ENCODE results near the gene FEN1. TPM values are rescaled to one million over a fixed set of nuclear protein-coding genes. Genes with fewer than 3 reads are reported as not detected.

Gene FEN1, protein sequence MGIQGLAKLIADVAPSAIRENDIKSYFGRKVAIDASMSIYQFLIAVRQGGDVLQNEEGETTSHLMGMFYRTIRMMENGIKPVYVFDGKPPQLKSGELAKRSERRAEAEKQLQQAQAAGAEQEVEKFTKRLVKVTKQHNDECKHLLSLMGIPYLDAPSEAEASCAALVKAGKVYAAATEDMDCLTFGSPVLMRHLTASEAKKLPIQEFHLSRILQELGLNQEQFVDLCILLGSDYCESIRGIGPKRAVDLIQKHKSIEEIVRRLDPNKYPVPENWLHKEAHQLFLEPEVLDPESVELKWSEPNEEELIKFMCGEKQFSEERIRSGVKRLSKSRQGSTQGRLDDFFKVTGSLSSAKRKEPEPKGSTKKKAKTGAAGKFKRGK
- 31.3 and 32.9 TPM in 2 replicates for total RNA-seq

DNA sequence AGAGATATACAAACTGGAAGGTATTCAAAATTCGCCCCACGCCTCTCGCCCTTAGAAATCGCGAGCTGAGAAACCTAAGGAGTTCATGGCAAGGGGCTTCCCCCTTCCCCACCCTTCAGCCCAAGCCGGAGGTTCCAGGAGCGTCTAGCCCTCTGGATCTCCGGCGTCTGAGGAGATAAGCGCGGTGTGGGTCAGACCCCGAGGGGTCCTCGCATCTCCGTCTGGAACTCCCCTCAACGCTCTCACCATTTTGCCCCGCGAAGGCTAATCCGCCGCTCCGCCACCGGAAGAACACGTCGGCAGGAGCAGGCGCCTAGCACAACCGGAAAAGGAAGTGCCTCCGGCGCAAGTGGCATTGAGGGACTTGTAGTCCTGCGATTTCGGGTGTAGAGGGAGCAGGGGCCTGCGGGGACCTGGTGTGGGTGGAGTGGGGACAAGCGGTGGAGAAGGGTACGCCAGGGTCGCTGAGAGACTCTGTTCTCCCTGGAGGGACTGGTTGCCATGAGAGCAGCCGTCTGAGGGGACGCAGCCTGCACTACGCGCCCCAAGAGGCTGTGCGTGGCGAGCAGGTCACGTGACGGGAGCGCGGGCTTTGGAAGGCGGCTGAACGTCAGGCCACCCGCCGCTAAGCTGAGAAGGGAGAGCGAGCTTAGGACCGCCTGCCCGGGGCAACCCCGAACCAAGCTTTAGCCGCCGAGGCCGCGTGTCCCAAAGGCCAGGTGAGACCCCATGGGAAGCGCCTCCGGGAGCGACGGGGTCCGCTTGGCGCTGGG lies at the start of gene FEN1, which contains the start of gene TMEM258:
FEN1 (plus strand) TSS at position 602 of the 773 bp plus-strand sequence. CDS start 2,451 bp downstream, outside the sequence.
TMEM258 (minus strand) TSS at position 290 of the 773 bp plus-strand sequence; CDS start at position 249, 41 bp downstream.
- TF ChIP-seq, protein P1, sequence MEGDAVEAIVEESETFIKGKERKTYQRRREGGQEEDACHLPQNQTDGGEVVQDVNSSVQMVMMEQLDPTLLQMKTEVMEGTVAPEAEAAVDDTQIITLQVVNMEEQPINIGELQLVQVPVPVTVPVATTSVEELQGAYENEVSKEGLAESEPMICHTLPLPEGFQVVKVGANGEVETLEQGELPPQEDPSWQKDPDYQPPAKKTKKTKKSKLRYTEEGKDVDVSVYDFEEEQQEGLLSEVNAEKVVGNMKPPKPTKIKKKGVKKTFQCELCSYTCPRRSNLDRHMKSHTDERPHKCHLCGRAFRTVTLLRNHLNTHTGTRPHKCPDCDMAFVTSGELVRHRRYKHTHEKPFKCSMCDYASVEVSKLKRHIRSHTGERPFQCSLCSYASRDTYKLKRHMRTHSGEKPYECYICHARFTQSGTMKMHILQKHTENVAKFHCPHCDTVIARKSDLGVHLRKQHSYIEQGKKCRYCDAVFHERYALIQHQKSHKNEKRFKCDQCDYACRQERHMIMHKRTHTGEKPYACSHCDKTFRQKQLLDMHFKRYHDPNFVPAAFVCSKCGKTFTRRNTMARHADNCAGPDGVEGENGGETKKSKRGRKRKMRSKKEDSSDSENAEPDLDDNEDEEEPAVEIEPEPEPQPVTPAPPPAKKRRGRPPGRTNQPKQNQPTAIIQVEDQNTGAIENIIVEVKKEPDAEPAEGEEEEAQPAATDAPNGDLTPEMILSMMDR (IDR thresholded peaks at IDR 0.05; ENCODE audit: insufficient read depth, low read length, poor library complexity, severe bottlenecking), result no peak
- peaks cover 6% of the 10 kb centered on the region for H3K36me3 ChIP-seq (ENCODE audit: control insufficient read depth, insufficient read depth, low read length)
- H3K27me3 ChIP-seq (ENCODE audit: control insufficient read depth, insufficient read depth, low read length), result no peaks in the 10 kb centered on the region
- H3K4me3 ChIP-seq (ENCODE audit: low read depth, low read length), result peak within 1 kb of the TSS; percentile 63
- peak; percentile 84 for DNase-seq (ENCODE audit: low read depth)

DNA sequence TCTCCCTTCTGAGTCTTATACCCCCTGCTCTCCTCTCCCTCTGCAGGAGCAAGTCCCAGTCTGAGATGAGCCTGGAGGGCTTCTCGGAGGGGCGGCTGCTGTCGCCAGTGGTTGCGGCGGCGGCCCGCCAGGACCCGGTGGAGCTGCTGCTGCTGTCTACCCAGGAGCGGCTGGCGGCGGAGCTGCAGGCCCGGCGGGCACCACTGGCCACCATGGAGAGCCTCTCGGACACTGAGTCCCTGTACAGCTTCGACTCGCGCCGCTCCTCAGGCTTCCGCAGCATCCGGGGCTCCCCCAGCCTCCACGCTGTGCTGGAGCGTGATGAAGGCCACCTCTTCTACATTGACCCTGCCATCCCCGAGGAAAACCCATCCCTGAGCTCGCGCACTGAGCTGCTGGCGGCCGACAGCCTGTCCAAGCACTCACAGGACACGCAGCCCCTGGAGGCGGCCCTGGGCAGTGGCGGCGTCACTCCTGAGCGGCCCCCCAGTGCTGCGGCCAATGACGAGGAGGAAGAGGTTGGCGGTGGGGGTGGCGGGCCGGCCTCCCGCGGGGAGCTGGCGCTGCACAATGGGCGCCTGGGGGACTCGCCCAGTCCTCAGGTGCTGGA lies 49.1 kb upstream of the FEN1 start:
- Histone ChIP-seq H3K36me3 (ENCODE audit: control insufficient read depth, insufficient read depth, low read length) (no peaks in the 10 kb centered on the region), H3K4me3 (ENCODE audit: low read depth, low read length) (no peak overlapping the region), H3K27me3 (ENCODE audit: control insufficient read depth, insufficient read depth, low read length) (no peaks in the 10 kb centered on the region)
- TF ChIP-seq, protein P1 (IDR thresholded peaks at IDR 0.05; ENCODE audit: insufficient read depth, low read length, poor library complexity, severe bottlenecking), result no peak
- DNase-seq (ENCODE audit: low read depth), result no peak

DNA sequence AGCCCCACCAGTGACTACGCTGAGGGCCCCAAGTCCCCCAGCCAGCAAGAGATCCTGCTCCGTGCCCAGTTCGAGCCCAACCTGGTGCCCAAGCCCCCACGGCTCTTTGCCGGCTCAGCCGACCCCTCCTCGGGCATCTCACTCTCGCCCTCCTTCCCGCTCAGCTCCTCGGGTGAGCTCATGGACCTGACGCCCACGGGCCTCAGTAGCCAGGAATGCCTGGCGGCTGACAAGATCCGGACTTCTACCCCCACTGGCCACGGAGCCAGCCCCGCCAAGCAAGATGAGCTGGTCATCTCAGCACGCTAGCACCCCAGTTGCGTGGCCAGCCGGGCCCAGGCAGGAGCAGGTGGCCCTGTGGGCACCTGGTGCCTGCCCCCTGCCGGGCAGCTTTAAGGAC lies 48.5 kb upstream of the FEN1 start:
- Histone ChIP-seq H3K4me3 (ENCODE audit: low read depth, low read length) (no peak overlapping the region), H3K36me3 (ENCODE audit: control insufficient read depth, insufficient read depth, low read length) (no peaks in the 10 kb centered on the region), H3K27me3 (ENCODE audit: control insufficient read depth, insufficient read depth, low read length) (no peaks in the 10 kb centered on the region)
- no peak for DNase-seq (ENCODE audit: low read depth)
- TF ChIP-seq, protein P1 (IDR thresholded peaks at IDR 0.05; ENCODE audit: insufficient read depth, low read length, poor library complexity, severe bottlenecking), result no peak

DNA sequence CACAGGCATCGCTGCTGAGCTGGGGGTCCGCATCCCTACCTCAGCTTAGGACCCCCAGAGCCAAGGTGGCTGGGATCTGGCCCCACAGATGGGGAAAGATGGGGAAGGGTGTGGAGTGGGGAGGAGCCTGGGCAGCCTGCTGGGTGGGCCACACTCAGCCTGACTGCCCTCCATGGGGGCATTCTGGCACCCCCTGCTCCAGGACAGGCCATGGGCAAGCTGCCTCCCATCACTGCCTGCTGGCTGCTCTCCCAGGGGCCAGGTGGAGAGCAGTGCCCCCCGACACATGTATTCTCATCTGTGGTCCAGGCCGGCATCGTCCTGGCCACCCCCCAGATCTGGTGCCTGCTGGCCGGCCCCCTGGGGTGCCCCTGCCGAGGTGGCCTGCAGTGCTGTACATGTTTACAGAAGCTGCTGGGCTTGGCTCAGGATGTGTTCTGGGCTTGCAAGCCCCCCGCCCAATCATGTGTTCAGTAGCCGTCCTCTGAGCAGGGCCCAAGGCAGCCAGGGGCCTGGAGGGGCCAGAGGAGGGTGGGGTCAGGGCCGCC lies 48.0 kb upstream of the FEN1 start:
- no peaks in the 10 kb centered on the region for H3K27me3 ChIP-seq (ENCODE audit: control insufficient read depth, insufficient read depth, low read length)
- no peak overlapping the region for H3K4me3 ChIP-seq (ENCODE audit: low read depth, low read length)
- DNase-seq (ENCODE audit: low read depth), result no peak
- TF ChIP-seq, protein P1 (IDR thresholded peaks at IDR 0.05; ENCODE audit: insufficient read depth, low read length, poor library complexity, severe bottlenecking), result no peak
- no peaks in the 10 kb centered on the region for H3K36me3 ChIP-seq (ENCODE audit: control insufficient read depth, insufficient read depth, low read length)

DNA sequence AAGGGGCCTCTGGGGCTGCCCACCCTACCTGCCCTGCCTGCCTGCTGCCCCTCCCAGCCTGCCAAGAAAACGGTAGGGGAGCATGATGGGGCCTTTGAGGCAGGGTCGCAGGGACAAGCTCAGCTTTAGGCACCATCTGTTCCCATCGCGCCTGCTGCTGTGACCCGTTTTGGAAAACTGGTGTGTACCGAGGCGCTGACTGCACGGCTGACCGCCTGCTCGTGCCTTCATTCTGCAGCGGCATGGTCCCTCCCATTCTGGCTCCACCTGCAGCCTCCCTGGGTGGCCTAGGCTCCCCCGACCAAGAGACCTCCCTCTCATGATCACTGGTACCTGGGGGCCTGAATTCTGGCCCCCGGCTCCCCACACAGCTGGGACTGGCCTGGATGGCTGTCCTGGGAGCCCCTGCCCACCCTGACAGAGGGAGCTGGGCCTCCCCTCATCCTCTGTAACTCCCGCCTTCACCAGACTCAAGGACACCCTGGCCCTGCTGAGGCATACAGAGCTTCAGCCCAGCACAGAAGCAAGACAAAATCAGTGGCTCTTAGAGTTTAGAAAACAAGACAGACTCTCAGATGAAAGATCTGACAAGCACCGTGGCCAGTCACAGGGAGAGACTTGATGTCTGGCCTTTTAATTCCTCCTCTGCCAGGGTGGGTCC lies 46.8 kb upstream of the FEN1 start:
- Histone ChIP-seq H3K4me3 (ENCODE audit: low read depth, low read length) (no peak overlapping the region), H3K27me3 (ENCODE audit: control insufficient read depth, insufficient read depth, low read length) (no peaks in the 10 kb centered on the region), H3K36me3 (ENCODE audit: control insufficient read depth, insufficient read depth, low read length) (no peaks in the 10 kb centered on the region)
- TF ChIP-seq, protein P1 (IDR thresholded peaks at IDR 0.05; ENCODE audit: insufficient read depth, low read length, poor library complexity, severe bottlenecking), result no peak
- no peak for DNase-seq (ENCODE audit: low read depth)
